HPDE6-E6E7 (cell line): ENCODE results near the gene USP32.

Source experiments
- DNase-seq: peaks from one replicate; pipeline ENCODE4 v3.0.0; 2011; ENCODE audit warnings: missing footprints; ENCODE audit errors: extremely low spot score

Gene USP32

GRCh38 chr17:60174035-60174434 lies 217.9 kb downstream of the USP32 start:
- no peak for DNase-seq

GRCh38 chr17:60173304-60173819 lies 218.6 kb downstream of the USP32 start:
- DNase-seq: no peak

GRCh38 chr17:60171753-60172079 lies 220.2 kb downstream of the USP32 start:
- no peak for DNase-seq

DNA sequence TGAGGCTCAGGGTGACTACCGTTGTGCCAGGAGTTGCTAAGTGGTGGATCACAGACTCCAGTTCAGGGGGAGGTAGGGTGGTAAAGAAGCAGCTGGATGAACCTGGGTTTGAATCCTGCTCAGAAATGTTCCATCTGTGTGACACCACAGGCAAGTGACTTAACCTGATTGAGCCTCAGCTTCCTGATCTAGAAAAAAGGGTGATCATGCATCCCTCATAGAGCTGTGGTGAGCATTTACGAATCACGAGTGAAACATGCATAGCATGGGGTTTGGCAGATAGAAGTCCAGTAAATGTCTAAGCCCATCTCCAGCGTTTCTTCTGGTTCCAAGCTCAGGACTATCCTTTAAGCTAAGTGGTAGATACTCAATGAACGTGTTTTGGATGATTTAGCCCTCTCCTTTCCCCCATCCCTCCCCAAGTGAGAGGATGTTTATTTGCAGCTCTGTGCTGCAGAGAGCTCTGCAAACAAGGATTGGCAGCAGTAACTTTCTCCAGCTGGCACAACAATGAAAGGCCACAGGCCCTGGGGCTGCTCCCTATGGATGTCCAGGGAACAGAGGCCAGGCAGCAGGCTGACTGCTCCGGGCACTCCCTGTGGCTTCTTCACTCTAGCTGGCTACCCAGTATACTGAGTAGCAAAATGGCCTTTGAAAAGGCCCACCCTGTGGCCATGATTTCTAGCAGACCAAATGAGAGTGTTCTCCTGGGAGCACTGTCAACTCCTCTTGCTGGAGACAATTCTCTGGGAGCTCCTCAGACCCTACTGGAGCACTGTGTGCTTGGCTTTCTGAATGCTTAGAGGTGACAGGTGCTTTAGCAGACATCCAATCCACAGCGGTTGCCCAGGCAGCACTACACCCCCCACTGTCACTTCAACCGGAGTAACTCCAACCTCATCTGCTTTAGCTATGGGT lies 220.8 kb downstream of the USP32 start:
- no peak for DNase-seq

- no peak for DNase-seq
Observed at GRCh38 chr17:60169921-60170817, 221.8 kb downstream of the USP32 start.

DNA sequence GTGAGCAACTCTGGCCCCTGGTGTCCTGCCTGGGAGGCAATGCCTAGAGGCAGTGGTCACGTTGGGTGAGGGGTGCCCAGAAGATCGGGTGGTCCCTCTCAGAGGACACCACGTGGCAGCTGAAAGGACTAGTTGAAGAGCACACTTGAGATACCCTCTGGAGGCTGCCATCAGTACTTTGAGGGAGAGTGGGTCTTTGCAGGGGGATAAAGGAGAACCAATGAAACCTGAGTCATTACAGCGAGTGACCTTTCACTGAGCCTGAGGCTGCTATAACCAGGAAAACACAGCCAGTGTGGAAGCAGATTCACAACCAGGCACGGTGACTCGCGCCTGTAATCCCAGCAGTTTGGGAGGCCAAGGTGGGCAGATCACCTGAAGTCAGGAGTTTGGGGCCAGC lies 223.3 kb downstream of the USP32 start:
- no peak for DNase-seq

- DNase-seq: no peak
Observed at GRCh38 chr17:60167065-60167741, 224.7 kb downstream of the USP32 start.

DNA sequence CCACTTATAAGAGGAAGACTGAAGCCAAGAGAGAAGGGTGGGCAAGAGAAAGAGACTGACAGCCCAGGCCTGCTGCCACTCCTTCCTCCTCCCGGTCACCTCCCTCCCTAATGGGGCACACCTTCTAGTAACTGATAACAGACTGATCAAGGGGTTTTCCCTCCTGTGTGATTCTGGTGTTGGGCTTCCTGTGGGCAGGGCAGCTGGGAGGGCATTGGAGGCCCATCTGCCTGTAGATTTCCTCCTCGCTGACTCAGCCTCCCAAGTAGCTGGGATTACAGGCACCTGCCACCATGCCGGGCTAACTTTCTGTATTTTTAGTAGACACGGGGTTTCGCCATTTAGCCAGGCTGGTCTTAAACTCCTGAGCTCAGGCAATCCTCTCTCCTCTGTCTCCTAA lies 226.0 kb downstream of the USP32 start:
- no peak for DNase-seq

- DNase-seq: no peak
Observed at GRCh38 chr17:60165223-60165622, 226.7 kb downstream of the USP32 start.

- no peak for DNase-seq
Observed at GRCh38 chr17:60164697-60165096, 227.2 kb downstream of the USP32 start.

DNA sequence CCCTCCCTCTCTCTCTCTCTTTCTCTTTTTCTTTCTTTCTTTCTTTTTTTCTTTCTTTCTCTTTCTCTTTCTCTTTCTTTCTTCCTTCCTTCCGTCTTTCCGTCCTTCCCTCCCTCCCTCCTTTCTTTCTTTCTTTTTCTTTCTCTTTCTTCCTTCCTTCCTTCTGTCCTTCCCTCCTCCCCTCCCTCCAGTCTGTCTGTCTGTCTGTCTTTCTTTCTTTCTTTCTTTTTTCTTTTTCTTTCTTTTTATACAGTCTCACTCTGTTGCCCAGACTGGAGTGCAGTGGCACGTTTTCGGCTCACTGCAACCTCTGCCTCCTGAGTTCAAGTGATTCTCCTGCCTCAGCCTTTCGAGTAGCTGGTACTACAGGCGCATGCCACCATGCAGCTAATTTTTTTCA lies 227.8 kb downstream of the USP32 start:
- DNase-seq: no peak

DNA sequence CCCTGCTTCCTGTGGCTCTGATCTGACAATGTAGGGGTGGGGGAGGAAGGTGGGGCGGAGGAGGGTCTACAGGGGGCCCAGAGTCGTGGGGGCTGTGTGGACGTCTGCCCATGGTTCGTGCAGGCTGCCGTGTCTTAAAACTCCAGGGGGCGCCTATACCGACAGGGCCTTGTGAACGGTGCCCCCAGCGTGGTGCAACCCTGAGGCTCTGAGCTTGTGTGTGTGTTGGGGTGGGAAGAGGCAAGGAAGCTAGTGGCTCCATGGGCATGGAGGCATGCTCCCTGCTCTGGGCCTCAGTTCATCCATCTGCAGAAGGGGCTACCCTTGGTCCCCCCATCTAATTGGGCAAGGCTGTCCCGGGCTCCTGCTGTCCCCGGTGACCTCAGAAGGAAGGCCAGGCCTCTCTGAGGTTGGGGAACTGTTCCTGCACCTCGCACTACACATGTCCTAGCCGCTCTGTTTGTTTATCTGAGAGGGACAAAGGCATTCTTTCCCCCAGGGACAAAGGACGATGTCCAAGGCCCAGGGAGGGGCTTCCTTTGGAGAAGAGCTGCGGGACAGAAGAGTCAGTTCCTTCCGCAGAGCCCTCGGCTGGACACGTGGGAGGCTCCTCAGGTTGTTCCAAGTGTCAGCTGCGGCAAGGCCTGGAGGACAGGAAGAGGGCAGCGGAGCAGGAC lies 228.7 kb downstream of the USP32 start:
- no peak for DNase-seq

GRCh38 chr17:60161598-60162330 lies 230.2 kb downstream of the USP32 start:
- DNase-seq: no peak

- DNase-seq: no peak
Observed at GRCh38 chr17:60160829-60161501, 231.0 kb downstream of the USP32 start.

DNA sequence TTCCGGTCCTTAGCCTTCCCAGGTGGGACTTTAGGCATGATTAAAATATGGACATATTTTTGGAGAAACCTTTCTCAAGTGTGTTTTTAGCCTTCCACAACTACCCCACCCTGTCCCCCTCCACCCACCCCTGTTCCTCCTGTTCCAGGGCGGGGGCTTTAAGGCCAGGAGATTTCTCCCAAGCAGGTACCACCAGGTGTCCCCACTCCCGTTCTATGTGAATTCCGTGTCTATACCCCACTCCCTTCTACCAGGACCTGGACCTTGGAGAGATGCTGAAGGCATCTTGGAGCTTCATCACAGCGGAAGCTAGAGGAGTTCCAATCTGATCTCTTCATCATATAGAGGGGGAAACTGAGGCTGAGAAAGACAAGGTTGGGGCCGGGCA lies 232.5 kb downstream of the USP32 start:
- DNase-seq: no peak

DNA sequence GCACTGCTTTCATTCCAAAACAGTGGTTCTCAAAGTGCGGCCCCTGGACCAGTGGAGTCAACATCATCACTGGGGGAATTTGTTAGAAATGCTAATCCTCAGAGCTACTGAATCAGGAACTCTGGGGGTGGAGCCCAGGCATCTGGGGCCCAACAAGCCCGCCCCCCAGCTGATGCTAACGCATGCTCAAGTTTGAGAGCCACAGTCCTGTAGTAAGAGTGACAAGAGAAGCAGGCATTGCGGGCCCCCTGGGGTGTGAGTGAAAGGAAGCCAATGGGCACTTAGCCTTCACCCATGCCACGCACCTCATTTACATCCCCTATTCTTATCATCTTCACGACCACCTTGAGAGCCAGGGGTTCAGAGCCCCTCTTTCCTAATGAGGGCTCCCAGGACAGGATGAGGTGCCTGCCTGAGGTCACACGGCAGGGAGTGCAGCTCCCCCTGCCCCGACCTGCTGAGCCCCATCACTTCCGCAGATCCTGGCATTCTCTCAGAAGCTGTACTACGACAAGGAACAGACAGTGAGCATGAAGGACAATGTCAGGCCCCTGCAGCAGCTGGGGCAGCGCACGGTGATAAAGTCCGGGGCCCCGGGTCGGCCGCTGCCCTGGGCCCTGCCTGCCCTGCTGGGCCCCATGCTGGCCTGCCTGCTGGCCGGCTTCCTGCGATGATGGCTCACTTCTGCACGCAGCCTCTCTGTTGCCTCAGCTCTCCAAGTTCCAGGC lies 233.0 kb downstream of the USP32 start:
- DNase-seq: no peak

DNA sequence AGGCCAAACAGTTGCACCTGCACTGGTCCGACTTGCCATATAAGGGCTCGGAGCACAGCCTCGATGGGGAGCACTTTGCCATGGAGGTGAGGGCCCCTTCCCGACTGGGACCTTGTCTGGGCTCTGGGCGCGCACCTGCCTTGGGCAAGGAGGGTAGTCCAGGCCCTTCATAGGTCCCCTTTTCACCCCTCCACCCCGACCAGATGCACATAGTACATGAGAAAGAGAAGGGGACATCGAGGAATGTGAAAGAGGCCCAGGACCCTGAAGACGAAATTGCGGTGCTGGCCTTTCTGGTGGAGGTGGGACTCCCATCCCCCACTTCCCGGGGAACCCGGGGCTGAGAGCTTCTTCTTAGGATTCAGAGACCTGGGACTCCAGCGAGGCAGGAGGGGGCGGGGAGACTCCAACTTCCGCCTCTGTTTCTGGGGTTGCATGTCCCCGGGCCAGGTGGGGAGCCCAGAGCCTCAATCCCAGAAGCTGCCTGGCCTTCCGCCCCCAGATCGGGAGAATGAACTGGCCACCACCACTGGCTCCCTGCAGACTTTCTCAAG lies 234.4 kb downstream of the USP32 start:
- no peak for DNase-seq

GRCh38 chr17:60156746-60157145 lies 235.2 kb downstream of the USP32 start:
- no peak for DNase-seq

DNA sequence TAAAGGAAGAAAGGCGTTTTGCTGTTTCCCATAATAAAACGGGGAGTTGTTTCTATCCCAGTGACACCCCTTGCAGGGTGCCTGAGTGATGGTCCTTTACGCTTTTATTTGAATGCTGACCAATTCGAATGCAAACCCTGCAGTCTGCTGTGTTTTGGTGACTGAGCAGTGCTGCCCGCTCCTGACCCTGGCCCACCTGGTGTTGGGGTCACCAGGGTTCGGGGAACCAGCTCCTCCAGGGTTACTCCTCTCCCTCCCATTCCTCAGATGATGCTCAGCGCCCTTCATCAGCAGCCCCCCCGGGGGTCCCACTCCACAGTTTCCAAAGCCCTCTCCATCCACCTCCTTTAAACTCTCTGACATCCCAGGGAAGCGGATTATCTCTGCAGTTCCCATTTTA lies 236.1 kb downstream of the USP32 start:
- no peak for DNase-seq
